Inflammatory macrophage treated with lipopolysaccharide for 1 hour (primary cell): ENCODE data around the gene PAGE4.

Source experiments
- DNase-seq, 2 donors: peaks; one replicate each; pipeline ENCODE4 v3.0.0-alpha.2; 2020 to 2022

Gene PAGE4, protein sequence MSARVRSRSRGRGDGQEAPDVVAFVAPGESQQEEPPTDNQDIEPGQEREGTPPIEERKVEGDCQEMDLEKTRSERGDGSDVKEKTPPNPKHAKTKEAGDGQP

DNA sequence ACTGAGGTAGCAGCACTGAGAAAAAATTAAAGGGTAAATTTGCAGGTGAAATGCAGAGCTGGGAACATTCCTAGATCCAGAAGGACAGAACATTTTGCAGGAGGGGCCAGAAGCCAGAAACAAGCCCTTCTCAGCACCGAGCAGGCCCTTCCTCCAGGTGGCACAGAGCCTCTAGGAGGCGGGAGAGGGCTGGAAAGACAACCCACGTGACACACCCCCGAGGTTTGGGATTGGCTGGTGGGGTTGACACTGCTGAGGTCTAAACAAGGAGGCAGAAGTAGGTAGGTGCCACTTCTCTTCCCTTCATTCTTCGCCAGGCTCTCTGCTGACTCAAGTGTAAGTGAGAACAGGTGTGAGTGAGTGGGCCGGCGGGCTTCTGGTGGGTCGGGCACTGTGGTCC is at the start of gene PAGE4:
TSS of gene PAGE4 (plus strand) at position 288 of the 400 bp plus-strand sequence. CDS start 1,126 bp downstream, outside the sequence.
- no peak for DNase-seq

DNA sequence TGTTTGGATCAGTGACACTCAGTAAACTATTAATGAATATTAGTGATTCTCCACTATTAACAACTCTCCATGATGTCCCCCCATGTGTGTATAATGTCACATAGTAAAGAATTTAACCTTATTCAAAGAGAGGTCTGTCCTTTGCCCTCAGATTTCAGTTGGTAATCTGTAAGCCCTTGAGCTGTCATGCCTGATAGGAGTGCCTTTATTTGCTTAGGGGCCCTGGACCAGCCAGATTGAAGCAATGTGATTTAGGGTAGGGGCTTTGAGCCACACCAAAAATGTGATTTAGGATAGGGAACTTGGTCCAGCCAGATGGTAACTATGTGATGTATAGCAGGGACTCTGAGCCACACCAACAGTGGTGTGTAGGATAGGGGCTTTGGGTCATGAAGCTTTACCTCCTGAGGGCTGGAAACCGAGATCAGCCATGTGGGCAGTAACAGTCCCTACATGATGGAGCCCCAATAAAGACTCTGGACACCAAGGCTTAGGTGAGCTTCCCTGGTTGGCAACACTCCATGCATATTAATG is 44.3 kb upstream of the PAGE4 start:
- DNase-seq, result no peak

DNA sequence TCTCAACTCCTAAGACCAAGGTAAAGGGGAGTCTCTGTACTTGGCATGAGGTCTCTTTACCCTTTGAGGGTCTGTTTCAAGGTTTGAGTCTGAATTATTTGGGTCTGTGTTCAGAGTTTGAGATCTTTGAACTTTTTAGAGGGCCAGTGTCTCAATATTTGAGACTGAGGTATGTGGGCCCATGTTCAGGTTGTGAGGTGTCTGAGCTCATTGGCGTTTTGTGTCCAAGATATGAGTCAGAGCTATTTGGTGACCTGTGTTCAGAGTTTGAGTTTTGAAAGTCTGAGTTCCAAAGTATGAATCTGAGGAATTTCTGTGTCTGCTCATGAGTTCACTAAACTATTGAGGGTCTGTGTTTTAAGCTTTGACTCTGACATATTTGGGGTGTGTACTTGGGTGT is 36.7 kb upstream of the PAGE4 start:
- no peak for DNase-seq

DNA sequence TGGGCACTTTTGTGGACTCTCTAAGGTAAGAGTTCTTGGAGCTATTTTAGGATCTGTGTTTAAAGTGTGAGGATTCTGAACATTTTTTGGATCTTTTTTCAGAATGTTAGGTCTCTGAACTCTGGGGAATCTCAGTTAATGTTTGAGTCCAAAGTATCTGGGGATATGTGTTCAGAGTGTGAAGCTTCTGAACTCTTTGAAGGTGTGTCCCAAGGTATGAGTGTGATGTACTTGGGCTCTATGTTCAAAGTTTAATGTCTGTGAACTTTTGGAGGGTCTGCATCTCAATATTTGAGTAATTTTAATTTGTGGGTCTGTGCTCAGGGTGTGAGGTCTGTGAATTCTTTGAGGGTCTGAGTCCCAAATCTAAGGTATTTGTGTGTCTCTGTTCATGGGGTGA is 35.4 kb upstream of the PAGE4 start:
- no peak for DNase-seq

DNA sequence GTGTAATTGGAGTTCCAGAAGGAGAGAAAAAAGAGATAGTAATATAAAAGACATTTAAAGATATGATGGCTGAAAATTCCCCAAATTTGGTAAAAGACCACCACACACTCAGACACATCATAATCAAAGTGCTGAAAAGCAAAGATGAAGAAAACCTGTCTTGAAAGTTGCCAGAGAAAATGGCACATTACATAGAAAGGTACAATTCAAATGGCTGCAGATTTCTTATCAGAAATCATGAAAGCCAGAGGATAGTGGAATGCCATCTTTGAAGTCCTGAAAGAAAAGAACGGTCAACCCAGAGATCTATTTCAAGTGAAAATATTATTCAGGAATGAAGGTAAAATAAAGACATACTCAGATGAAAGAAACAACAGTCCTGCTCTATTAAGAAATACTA is 29.3 kb upstream of the PAGE4 start:
- no peak for DNase-seq

DNA sequence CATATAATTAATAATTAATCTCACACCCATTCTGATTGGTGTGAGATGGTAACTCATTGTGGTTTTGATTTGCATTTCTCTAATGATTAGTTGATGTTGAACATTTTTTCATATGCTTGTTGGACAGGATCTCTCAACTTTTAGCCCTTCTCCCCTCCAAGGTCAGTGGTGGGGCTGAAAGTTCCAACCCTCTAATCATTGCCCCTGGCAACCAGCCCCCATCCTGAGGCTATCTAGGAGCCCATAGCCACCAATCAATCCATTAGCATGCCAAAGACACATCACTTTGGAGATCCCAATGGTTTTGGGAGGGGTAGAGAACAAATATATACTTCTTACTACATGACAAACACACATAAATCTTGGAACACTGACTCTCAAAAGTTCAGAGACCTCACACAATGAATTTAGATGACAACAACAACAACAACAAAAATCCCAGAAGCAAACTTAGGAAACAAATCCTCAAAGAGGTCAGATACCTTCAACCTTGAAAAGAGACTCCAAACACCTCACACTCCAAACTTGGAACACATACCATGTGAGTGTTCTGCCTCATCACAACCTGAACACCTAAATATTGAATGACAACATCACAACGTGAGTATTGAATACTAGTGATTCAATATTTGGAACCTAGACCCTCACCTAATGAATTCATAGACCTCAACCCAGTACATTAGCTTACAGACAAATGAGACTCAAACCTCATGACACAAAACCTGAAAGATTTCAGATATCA is 19.0 kb upstream of the PAGE4 start:
- no peak for DNase-seq

DNA sequence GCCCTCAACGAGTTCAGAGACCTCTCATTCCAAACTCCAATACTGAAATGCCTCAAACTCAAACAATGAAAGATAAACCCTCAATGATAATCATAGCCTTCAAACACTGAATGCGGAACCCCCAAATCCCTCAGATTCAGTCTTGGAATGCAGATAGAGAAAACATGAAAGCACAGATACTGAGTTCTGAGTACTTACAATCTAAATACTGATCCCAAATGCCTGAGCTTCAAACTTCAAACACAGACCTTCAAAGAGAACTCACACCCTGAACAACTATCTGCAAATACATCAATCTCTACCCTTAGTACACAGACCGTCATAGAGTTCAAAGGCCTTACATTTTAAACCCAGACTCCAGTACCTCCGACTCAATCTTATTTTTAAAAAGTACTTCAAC is 16.9 kb upstream of the PAGE4 start:
- no peak for DNase-seq

DNA sequence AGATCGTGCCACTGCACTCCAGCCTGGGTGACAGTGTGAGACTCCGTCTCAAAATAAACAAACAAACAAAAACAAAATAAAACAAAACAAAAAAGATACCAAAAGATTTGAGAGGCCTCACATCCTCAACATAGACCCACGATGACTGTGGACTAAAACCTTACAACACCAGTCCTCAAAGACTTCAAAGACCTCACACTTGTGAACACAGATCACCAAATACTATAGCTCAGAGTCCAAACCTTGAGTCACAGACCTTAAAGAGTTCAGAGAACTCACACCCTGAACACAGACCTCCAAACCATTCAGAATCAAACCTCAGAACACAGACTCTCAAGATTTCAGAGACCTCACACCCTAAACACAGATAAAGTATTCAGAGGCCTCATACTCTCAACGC is 12.7 kb upstream of the PAGE4 start:
- no peak for DNase-seq

DNA sequence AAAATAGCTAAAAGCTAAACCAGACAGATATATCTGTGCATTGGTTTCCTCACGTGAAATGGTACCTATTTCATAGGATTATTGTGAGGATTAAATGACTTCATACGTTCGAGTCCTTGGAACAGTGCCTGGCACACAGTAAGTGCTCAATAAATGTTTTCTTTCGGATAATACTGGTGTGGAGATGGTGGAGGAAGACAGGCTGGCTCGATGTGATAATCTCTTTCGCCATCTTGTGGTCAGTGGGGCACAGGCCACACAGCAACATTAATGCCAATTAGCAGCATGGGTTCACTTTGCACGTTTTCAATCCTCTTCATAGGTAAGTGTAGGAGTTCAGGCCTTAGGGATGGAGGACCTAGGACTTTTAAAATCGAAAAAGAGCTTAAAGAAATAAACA is 9.3 kb downstream of the PAGE4 start:
- peak in 1 of 2 donors; percentile 11 for DNase-seq

DNA sequence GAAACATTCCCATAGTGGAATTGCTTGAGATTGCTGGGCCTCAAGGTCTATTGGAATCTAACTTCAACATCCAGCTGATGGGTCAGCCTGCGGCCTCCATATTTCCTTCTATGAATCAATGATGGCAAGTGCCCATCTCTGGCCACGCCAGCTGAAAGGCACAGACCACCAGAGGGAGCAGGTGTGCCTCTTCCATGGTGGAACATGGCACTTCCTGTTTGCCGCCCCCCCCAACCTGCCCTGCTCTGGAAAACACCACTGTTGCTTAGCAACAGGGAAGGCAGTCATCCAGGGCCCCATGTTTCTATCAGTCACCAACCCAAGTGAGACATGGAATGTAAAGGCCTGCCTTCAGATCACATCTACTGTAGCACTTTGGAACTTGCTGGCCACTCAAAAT is 11.6 kb downstream of the PAGE4 start:
- DNase-seq, result peak; percentile 33 to 40

DNA sequence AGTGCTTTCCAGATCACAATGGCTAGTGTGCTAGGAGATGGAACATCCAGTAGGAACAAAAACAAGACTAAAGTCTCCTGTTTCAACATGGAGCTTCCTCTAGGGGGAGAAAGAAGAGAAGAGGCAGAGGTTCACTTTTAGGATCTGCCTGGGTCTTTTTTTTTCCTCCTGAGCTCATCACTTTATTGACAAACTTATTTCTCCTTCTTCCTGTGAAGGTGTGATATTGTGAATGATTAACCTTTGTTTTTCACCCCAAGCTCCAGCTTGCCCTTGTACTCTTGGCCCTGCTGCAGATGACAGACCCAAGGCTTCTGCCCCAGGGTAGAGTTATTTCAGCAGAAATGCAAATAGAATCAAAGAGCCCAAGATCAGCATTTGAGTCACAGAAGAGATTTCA is 13.5 kb downstream of the PAGE4 start:
- no peak for DNase-seq

DNA sequence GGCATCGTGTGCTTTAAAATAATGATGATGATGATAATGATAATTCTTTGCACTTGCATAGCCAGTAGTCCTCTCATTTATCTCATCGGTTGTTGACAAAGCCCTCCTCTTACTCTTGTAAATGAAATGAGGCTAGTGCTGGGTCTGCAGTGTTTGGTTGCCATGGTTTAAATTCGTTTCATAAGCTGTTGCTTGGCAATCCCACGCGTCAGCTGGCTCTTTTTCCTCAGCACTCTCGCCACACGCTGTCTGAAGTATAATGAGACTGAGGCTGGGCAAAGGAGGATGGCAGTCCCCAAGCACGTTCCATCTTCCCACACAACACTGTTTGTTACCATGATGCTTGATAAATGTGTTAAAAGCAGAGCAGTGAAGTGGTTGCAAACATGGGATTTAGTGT is 15.5 kb downstream of the PAGE4 start:
- DNase-seq, result no peak

DNA sequence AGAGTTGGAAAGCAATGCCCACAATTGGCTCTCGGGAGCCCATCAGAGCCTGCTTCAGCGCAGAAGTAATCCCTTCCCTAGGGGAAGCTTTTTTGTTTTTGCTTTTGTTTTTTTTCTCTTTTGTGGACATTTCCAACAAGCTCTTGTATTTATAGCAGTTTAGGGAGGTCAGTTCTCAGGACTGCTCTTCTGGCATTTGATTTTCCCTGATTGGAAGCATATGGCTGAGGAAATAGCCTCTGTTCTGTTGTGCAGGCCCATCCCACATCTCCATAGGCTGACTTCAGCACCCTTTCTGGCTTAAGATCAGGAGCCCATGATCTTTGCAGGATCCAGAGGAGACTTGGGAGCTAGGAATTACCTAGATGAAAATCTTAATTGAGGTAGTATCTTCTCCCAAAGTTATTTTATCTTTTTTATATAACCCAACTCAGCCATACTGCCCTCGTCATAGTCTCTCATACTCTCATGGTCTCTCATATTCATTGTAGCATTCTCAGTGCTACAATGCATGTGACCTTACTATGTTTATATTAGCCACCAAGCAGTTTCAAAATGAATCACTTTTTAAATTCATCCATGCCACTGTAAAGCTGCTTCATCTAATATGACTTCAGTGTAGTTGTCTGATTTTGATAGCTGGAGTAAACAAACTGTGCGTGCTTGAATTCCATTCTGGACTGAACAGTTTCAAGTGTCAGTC is 16.7 kb downstream of the PAGE4 start:
- no peak for DNase-seq

DNA sequence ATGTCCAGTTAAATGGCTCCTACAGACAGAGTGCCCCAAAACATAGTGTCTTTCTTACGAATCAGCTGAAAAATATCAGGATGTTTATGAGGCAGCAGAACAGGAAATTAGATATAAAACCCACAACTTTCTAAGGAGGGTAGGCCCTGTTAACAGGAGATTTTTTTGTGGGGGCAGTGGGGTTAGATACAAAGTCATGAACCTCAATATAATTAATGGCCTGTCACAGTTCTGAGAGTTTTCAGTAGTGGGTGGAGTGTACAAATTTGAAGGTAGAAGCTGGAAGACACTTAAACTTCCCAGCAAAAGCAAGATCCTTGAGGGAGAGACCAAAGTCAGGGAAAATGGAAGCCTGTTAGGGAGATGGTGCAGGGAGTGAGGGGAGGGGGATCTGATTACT is 17.4 kb downstream of the PAGE4 start:
- DNase-seq, result no peak

DNA sequence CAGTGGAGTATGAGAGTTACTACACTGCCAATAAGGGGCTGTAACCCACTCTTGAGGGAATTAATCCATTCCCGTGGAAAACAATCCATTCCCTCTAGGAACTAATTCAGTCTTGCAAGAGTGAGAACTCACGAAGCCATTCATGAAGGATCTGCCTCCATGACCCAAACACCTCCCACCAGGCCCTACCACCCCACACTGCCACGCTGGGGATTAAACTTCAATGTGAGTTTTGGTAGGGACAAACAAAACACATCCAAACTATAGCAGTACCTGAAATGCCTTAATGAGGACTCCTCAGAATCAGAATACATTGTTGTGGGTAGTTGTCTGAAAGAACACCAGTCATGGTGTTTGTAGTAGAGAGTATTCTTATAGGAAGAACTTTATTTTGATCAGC is 19.2 kb downstream of the PAGE4 start:
- no peak for DNase-seq

DNA sequence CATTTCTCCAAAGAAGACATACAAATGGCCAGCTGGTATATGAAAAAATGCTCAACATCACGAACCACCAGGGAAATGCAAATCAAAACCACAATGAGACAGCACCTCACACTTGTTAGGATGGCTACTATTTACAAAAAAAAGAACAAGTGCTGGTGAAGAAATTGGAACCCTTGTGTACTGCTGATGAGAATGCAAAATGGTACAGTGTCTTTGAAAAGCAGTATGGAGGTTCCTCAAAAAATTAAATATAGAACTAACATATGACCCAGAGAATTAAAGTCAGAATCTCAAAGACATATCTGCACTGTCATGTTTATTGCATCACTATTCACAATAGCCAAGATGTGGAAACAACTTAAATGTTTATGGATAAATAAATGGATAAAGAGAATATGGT is 20.9 kb downstream of the PAGE4 start:
- DNase-seq, result peak; percentile 6

DNA sequence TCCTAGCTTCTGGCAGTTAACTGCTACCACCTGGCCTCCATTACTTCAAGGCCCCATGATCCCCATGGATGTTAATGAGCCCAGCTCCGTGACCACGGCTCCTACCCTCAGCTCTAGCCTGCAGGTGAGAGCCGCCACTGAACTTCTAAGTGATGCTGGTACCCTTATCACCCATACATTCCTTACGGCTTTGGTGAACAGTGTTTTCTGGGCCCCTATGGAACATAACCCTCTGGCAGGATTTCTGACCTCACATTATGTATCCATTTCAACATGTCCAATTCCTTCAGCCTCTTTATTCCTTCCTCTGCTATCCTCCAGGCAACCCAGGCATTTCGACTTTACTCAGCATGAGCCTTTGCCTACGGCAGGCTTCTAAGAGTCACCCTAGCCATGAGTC is 24.6 kb downstream of the PAGE4 start:
- no peak for DNase-seq

DNA sequence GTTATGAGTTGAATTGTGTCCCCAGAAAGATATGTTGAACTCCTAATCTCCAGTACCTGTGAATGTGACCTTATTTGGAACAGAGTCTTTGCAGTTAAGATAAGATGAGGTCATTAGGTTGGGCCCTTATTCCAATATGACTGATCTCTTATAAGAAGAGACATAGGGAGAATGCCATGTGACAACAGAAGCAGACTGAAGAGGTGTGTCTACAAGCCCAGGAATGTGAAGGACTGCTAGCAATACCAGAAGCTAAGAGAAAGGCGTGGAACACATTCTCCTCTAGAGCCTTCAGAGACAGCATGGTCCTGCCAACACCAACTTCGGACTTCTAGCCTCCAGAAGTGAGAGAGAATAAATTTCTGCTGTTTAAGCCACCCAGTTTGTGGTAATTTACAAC is 27.7 kb downstream of the PAGE4 start:
- no peak for DNase-seq

DNA sequence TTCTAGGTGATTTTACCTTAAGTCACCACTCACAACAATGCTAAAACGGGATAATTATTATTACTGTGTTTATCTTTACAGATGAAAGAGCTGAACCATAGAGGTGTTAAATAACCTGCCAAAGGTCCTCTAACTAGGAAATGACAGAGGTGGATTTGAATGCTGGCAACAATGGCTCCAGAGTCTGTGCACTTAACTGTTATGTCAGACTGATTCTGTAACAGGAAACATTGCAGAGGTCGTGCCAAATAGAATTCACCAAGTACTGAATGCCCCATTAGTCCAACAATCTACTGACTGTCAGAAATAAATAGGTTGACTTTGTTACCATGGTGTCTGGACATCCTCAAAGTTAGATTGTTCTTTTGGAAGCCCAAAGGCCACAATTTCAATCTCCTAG is 29.2 kb downstream of the PAGE4 start:
- no peak for DNase-seq

DNA sequence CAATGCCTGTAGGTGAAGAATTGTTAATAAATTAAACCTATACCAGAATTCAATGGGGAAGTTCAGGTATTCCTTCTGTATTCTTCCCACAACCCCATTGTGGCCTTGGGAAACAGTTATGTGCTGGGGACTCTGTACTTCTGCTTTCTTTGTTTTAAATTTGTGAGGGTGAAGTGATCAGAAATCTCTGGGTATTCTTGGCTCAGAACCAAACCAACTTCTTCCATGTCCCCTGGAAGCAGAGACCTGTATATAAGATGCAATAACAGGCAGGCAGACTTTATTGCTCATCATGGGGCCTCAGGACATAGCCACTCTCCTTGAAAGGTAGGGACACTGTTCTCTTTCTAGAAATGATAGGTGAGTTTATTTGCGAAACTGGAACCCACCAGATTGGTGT is 30.4 kb downstream of the PAGE4 start:
- no peak for DNase-seq

DNA sequence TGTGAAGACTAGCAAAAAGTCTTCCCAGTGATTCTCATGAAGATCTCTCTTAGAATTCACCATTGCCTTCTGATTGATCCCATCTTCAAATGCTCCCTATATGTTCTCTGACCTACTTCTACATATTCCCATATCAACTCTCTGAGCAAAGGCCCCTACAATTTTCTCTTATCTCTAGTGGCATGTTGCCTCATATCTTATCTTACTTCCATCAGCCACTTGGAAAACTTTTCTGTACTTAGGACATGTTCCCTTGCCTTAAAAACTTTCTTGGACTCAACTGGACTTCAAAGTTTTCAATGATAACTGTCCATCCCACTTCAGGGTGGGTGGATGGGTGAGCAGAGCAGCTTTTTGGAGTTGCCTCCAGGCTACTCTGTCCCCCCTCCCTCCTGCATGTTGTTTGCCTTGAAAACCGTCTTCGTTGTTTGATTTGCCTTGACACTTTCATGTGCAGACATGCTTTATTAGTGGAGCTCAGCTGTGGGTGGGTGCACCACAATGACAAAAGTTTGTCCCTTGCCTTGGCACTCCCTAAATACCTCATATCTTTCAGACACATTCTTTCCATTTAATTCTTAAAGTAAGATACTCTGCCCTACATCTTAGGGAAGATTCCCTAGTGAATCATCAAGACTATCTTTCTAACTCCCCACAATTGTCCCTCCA is 31.9 kb downstream of the PAGE4 start:
- DNase-seq, result no peak

DNA sequence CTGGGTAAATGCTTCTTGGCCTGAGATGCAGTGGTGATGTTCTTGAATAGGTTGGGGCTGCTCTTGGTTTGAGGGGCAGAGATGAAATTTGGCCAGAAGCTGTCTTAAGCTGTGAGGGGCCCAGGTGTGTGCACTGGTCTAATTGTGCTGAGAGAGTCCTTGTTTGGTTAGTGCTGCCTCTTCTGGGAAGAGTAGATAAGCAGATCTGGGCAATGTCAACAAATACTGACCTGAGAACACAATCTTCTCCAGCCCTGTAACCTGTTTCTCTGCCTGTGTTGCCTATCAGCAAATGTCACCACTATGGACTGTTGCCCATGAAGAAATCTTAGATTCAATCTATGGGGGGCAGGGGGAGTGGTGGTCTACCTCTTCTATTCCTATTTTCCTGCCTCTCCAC is 33.0 kb downstream of the PAGE4 start:
- DNase-seq, result no peak

DNA sequence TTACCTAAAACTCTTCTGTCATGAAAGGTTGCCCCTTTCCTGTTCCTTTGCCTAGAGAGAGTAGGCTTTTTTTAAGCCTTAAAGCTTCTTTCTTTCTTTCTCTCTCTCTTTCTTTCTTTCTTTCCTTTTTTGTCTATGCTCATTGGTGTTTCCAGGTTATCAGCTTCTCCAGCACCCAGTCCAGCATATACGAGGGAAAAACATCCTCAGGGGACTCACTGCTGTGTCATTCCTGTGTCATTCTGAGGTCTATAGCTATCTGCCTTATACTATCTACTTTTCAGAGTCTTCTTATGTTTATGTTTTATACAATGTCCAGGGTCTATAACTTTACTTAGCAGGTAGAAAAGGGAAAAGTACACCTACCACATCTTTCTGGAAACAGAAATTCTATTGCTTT is 39.6 kb downstream of the PAGE4 start:
- no peak for DNase-seq

DNA sequence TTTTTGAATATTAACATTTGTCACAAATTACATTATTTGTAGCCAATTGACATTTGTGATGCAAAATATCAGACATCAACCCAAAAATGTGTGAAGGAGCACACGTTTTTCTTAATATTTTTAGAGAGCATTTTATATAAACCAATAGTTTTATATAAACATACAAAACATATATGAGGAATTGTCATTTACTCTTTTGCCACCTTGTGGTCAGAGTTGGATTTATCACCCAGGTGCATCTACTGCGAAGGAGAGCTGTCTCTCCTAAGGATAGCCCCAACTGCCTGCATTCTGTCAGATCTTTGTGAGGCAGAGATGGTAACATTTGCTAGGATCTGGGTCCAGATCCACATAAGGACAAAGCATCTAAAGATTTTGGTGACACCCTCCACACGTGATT is 47.6 kb downstream of the PAGE4 start:
- DNase-seq, result peak in 1 of 2 donors; percentile 10
